Keratinocyte (primary cell): Measurements from ENCODE around the gene CCL2. TPM values are rescaled to one million over a fixed set of nuclear protein-coding genes. Genes with fewer than 3 reads are reported as not detected.

Source experiments
- DNase-seq: peaks from one replicate; pipeline ENCODE4 v3.0.0-alpha.2; 2011; ENCODE audit warnings: low read depth, missing footprints, low spot score
- FAIRE-seq: peaks from 2 replicates; lab custom pipeline; 2011; peaks lifted over from hg19 to GRCh38; lab: Jason Lieb, UNC
- H2AFZ ChIP-seq: 2 replicates; pipeline ENCODE4 v1.6.0; 2012; ENCODE audit warnings: low read length, control low read depth, inconsistent platforms; ENCODE audit not compliant: control insufficient read depth
- H3K27ac ChIP-seq: 2 replicates; pipeline ENCODE4 v1.5.1; 2011; ENCODE audit warnings: low read length; ENCODE audit not compliant: control insufficient read depth, insufficient read depth
- H3K27me3 ChIP-seq: 3 replicates; pipeline ENCODE4 v1.6.0; 2011; ENCODE audit warnings: low read length; ENCODE audit not compliant: control insufficient read depth, insufficient read depth; ENCODE audit errors: extremely low read depth
- H3K36me3 ChIP-seq, 2 experiments: 2 replicates in 1 of 2; 3 replicates in 1 of 2; pipeline ENCODE4 v1.5.1; 2011; ENCODE audit warnings: low read length in 2 of 2, mild to moderate bottlenecking in 1 of 2; ENCODE audit not compliant: control insufficient read depth in 2 of 2, insufficient read depth in 2 of 2; ENCODE audit errors: extremely low read depth in 1 of 2
- H3K4me1 ChIP-seq: 3 replicates; pipeline ENCODE4 v1.5.1; 2011; ENCODE audit warnings: low read length; ENCODE audit not compliant: control insufficient read depth, insufficient read depth; ENCODE audit errors: extremely low read depth
- H3K4me2 ChIP-seq: 3 replicates; pipeline ENCODE4 v1.6.0; 2011; ENCODE audit warnings: low read depth, low read length; ENCODE audit not compliant: control insufficient read depth, insufficient read depth; ENCODE audit errors: extremely low read depth
- H3K4me3 ChIP-seq, 3 experiments: fragments of 200-600 bp in 1 of 3; sonication (generic) in 1 of 3; 2 replicates in 2 of 3; 3 replicates in 1 of 3; pipeline ENCODE4 v1.5.1; 2011 to 2016; ENCODE audit warnings: low read length in 3 of 3, mild to moderate bottlenecking in 3 of 3, control low read depth in 2 of 3, inconsistent platforms in 1 of 3, low read depth in 1 of 3, mixed read lengths in 1 of 3, mixed run types in 1 of 3, moderate library complexity in 1 of 3; ENCODE audit not compliant: control insufficient read depth in 2 of 3, insufficient read depth in 2 of 3; ENCODE audit errors: extremely low read depth in 1 of 3
- H3K79me2 ChIP-seq: 2 replicates; pipeline ENCODE4 v1.6.0; 2012; ENCODE audit warnings: low read length; ENCODE audit not compliant: control insufficient read depth, insufficient read depth
- H3K9ac ChIP-seq: 3 replicates; pipeline ENCODE4 v1.6.0; 2011; ENCODE audit warnings: low read length; ENCODE audit not compliant: control insufficient read depth, insufficient read depth; ENCODE audit errors: extremely low read depth
- H3K9me1 ChIP-seq: 3 replicates; pipeline ENCODE4 v1.6.0; 2011; ENCODE audit warnings: low read length; ENCODE audit not compliant: control insufficient read depth, insufficient read depth; ENCODE audit errors: extremely low read depth
- H3K9me3 ChIP-seq: 2 replicates; pipeline ENCODE4 v1.5.1; 2012; ENCODE audit warnings: low read depth, low read length; ENCODE audit not compliant: control insufficient read depth
- H4K20me1 ChIP-seq: 3 replicates; pipeline ENCODE4 v1.6.0; 2011; ENCODE audit warnings: low read length; ENCODE audit not compliant: control insufficient read depth, insufficient read depth; ENCODE audit errors: extremely low read depth
- EZH2 ChIP-seq: IDR thresholded peaks from one replicate; pipeline ENCODE4 v1.6.1; 2012; ENCODE audit warnings: inconsistent platforms, mild to moderate bottlenecking, low read length, moderate library complexity
- dilution Hi-C: fragments of 300-500 bp; cut with MboI; formaldehyde crosslinking; loops from one replicate; pipeline ENCODE4 v1.7.0; 2020; ENCODE audit warnings: low sequenced_read_pairs; ENCODE audit not compliant: extremely low pct_ligation_motif_present
- polyA plus RNA-seq, 5 experiments: library from polyadenylated mRNA; depleted of rRNA in 3 of 5; stranded (reverse) in 3 of 5; stranded (forward) in 1 of 5; unstranded in 1 of 5; fragments of >200 nt; gene quantifications; 1 replicate in 1 of 5; 2 replicates in 3 of 5; 3 replicates in 1 of 5; pipeline versions ENCODE4 v1.2.1 to v1.2.3, GENCODE V29; 2011 to 2012; ENCODE audit warnings: missing spikeins in 2 of 5, low read depth in 1 of 5, low replicate concordance in 1 of 5
- TF ChIP-seq, protein P1 (sequence below), 3 experiments: IDR thresholded peaks in 1 of 3; conservative IDR thresholded peaks in 1 of 3; optimal IDR thresholded peaks in 1 of 3; 2 replicates in 2 of 3; 3 replicates in 1 of 3; pipeline versions ENCODE3 to v1.5.1; 2011; ENCODE audit warnings: low read length in 3 of 3, mild to moderate bottlenecking in 3 of 3, moderate library complexity in 2 of 3, control low read depth in 1 of 3, inconsistent platforms in 1 of 3; ENCODE audit not compliant: insufficient read depth in 2 of 3; ENCODE audit errors: extremely low read depth in 1 of 3

Gene CCL2
- polyA plus RNA-seq, 1 donor (not counting 4 experiments of a cell fraction or from before 2014, with no cell fraction given) = 0.24 TPM

DNA sequence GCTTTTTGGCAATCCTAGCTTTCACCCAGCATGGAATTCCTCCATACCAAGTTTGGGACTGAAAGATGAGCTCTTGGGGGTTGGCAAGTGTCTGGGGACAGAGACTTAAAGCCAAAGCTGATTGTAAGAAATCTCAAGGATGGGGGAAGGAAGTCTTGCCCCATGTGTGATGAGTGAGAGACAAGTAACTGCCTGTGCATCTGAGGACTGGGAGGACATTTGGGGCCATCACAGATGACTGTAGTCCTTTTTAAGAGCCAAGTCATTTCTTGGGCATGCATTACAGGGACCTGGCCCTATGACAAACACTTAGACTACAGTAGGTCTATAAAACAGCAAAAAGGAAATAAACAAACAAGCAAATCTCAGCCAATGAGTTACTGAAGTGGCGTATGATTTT is 36.3 kb upstream of the CCL2 start:
- TF ChIP-seq, protein P1, sequence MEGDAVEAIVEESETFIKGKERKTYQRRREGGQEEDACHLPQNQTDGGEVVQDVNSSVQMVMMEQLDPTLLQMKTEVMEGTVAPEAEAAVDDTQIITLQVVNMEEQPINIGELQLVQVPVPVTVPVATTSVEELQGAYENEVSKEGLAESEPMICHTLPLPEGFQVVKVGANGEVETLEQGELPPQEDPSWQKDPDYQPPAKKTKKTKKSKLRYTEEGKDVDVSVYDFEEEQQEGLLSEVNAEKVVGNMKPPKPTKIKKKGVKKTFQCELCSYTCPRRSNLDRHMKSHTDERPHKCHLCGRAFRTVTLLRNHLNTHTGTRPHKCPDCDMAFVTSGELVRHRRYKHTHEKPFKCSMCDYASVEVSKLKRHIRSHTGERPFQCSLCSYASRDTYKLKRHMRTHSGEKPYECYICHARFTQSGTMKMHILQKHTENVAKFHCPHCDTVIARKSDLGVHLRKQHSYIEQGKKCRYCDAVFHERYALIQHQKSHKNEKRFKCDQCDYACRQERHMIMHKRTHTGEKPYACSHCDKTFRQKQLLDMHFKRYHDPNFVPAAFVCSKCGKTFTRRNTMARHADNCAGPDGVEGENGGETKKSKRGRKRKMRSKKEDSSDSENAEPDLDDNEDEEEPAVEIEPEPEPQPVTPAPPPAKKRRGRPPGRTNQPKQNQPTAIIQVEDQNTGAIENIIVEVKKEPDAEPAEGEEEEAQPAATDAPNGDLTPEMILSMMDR (optimal IDR thresholded peaks at IDR 0.05 in 1 of 3, IDR thresholded peaks at IDR 0.05 in 1 of 3, conservative IDR thresholded peaks at IDR 0.05 in 1 of 3; ENCODE audit: extremely low read depth in 1 of 3, insufficient read depth in 2 of 3, low read length in 3 of 3) = no peak
- no peak for TF ChIP-seq EZH2
- Histone ChIP-seq H3K79me2 (no peaks in the 10 kb centered on the region), H3K9me3 (no peaks in the 10 kb centered on the region)

DNA sequence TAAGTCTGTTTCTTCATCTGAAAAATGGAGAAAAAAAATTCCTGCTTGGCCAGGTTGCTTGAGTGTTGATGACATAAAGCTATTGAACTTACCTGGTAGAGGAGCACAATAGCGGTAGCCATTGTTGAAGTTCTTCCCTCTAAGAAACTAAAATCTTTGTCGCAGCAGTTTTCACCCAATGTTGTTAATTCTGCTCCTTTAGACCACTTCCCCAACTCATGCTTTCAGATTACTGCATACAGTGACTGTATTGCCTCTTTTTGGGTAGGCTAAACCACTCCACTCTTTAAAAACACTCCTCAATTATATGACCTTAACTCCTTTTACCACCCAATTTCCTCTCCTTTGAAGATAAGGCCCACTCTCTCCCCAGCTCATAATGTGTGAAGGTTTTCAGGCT is 35.7 kb upstream of the CCL2 start:
- TF ChIP-seq EZH2 = no peak
- TF ChIP-seq, protein P1 (optimal IDR thresholded peaks at IDR 0.05 in 1 of 3, IDR thresholded peaks at IDR 0.05 in 1 of 3, conservative IDR thresholded peaks at IDR 0.05 in 1 of 3; ENCODE audit: extremely low read depth in 1 of 3, insufficient read depth in 2 of 3, low read length in 3 of 3) = no peak
- DNase-seq = no peak
- no peaks in the 10 kb centered on the region for H4K20me1 ChIP-seq
- H3K4me3 ChIP-seq = no peak overlapping the region
- no peak overlapping the region for H3K9ac ChIP-seq
- no peaks in the 10 kb centered on the region for H3K27me3 ChIP-seq
- H3K36me3 ChIP-seq = no peaks in the 10 kb centered on the region
- no peaks in the 10 kb centered on the region for H3K4me1 ChIP-seq
- no peak overlapping the region for H2AFZ ChIP-seq
- H3K9me3 ChIP-seq = no peaks in the 10 kb centered on the region
- FAIRE-seq = no peak
- no peak overlapping the region for H3K4me2 ChIP-seq
- H3K79me2 ChIP-seq = no peaks in the 10 kb centered on the region
- dilution Hi-C loops = loop anchor here (25.0 kb wide), 1 partner anchor 143 kb away; the partner anchor contains the start of genes CCL1 and CCL13
- H3K27ac ChIP-seq = no peak overlapping the region
- H3K9me1 ChIP-seq = no peaks in the 10 kb centered on the region

More for the DNA sequence above, 36.3 kb upstream of the CCL2 start:
- Histone ChIP-seq H3K4me1 (no peaks in the 10 kb centered on the region), H4K20me1 (no peaks in the 10 kb centered on the region), H2AFZ (no peak overlapping the region), H3K36me3 (no peaks in the 10 kb centered on the region), H3K4me3 (no peak overlapping the region), H3K9me1 (no peaks in the 10 kb centered on the region), H3K4me2 (no peak overlapping the region), H3K27ac (no peak overlapping the region), H3K27me3 (no peaks in the 10 kb centered on the region), H3K9ac (no peak overlapping the region)
- FAIRE-seq = no peak
- no peak for DNase-seq
- dilution Hi-C loops = loop anchor here (25.0 kb wide), 1 partner anchor 144 kb away; the partner anchor contains the start of genes CCL1 and CCL13
